Stimulated activated CD8-positive, alpha-beta memory T cell treated with anti-CD3 and anti-CD28 coated beads, Interleukin-4, amount 100 ng/mL, for 1 hour (primary cell): ENCODE data around the gene KIF5B.
"Not testable (repeated sequence)": the region's sequence is repeated elsewhere in the genome, so short reads cannot be mapped to it uniquely, and the experiment has no call there.

Source experiments
- DNase-seq, 2 donors: peaks; one replicate each; pipeline ENCODE4 v3.0.0-alpha.2; 2020; ENCODE audit warnings: low read depth in 2 of 2, low spot score in 1 of 2

Gene KIF5B

GRCh38 chr10:32056136-32057035 lies at the start of gene KIF5B:
KIF5B (minus strand) TSS chr10:32056425; CDS start chr10:32055973, 452 bp downstream.
- DNase-seq = peak; percentile 62 to 75

- DNase-seq = no peak
Measured at GRCh38 chr10:32105782-32106382, 49.7 kb upstream of the KIF5B start.

- no peak for DNase-seq
Measured at GRCh38 chr10:32104622-32105509, 48.6 kb upstream of the KIF5B start.

- DNase-seq = no peak
Measured at GRCh38 chr10:32104181-32104580, 48.0 kb upstream of the KIF5B start.

- no peak for DNase-seq
Measured at GRCh38 chr10:32103721-32104120, 47.5 kb upstream of the KIF5B start.

GRCh38 chr10:32098566-32099259 lies 42.5 kb upstream of the KIF5B start:
- DNase-seq = not testable (repeated sequence)

GRCh38 chr10:32095116-32095733 lies 39.0 kb upstream of the KIF5B start:
- no peak for DNase-seq

- DNase-seq = no peak
Measured at GRCh38 chr10:32093650-32094049, 37.4 kb upstream of the KIF5B start.

- DNase-seq = no peak
Measured at GRCh38 chr10:32091046-32091445, 34.8 kb upstream of the KIF5B start.

- DNase-seq = no peak
Measured at GRCh38 chr10:32084185-32084851, 28.1 kb upstream of the KIF5B start.

GRCh38 chr10:32077896-32078485 lies 21.8 kb upstream of the KIF5B start:
- no peak for DNase-seq

- no peak for DNase-seq
Measured at GRCh38 chr10:32073659-32074058, 17.4 kb upstream of the KIF5B start.

GRCh38 chr10:32073128-32073527 lies 16.9 kb upstream of the KIF5B start:
- DNase-seq = no peak

- DNase-seq = no peak
Measured at GRCh38 chr10:32072025-32072800, 16.0 kb upstream of the KIF5B start.

GRCh38 chr10:32070645-32071044 lies 14.4 kb upstream of the KIF5B start:
- no peak for DNase-seq

GRCh38 chr10:32068569-32068968 lies 12.3 kb upstream of the KIF5B start:
- DNase-seq = no peak

- DNase-seq = not testable (repeated sequence)
Measured at GRCh38 chr10:32067931-32068330, 11.7 kb upstream of the KIF5B start.

- no peak for DNase-seq
Measured at GRCh38 chr10:32065856-32066255, 9.6 kb upstream of the KIF5B start.

GRCh38 chr10:32061440-32061839 lies 5.2 kb upstream of the KIF5B start:
- no peak for DNase-seq
